GM18909 (cell line): ENCODE data around the gene FAM228A.

Source experiments
- ATAC-seq: cut with Tn5 transposase; IDR thresholded peaks from one replicate; pipeline ENCODE4 v1.9.1; 2021; ENCODE audit warnings: mild to moderate bottlenecking; ENCODE audit not compliant: unreplicated experiment, poor library complexity

FAM228A gene

DNA sequence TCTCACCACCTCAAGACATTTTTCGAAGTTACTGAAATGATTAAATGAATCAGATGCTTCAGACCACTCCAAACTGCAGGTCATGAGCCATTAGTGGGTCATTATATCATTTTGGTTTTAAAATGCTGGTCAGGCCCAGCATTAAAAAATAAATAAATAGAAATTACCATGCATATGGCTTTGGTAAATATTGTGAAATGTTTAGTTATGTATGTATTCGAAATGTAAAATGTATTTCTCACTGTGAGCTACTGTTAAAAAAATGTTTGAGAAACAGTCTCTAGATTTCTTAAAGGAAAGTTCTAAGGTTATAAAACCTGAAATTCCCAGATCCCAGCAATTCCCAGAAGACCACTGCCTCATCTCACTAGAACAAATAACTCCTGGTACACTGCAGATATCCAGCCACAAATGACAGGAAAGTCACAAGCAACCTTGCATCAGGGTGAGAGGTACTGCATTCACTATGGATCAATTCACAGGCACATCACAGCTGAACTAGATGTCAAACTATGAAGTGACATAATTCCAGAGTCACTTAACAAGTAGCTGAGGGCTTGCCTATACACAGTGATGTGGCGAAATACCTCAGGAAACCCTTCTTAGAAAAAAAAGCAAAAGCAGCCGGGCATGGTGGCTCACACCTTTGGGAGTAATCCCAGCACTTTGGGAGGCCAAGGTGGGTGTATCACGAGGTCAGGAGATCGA is 46.6 kb downstream of the FAM228A start:
- no peak for ATAC-seq

GRCh38 chr2:24222946-24223345 is 48.1 kb downstream of the FAM228A start:
- ATAC-seq: no peak

DNA sequence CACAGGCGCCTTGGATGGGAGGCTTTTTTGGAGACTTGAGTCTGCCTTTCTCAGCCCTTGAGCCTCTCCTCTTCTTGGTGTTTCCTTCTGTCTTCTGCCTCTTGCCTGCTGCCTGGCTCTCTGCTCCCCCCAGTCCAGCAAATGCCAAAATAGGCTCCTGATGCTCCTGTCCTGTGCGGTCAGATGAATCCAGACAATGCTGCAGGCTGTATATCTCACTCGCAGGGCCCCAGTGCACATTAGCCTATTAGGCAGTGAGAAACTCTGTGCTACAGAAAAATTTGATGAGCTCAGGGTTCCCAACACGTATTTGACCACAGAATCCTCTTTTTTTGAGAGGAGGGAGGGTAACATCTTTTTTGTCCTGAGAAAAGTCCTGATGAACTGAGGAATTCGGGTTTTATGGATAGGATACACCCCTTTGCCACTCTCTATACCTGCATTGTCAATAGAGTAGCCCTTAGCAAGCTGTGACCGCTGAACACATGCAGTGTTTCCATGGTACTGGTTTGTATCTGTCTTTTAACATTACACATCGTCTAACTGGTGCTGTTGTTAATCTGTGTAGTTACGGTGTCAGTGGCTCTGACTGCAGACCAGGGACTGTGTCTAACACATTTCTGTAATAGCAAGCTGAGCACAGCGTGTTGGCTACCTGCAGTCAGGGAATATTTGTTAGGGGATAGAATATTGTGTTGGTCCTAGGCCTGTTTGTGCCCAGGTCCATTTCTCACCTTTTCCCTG is 50.8 kb downstream of the FAM228A start:
- ATAC-seq: no peak

DNA sequence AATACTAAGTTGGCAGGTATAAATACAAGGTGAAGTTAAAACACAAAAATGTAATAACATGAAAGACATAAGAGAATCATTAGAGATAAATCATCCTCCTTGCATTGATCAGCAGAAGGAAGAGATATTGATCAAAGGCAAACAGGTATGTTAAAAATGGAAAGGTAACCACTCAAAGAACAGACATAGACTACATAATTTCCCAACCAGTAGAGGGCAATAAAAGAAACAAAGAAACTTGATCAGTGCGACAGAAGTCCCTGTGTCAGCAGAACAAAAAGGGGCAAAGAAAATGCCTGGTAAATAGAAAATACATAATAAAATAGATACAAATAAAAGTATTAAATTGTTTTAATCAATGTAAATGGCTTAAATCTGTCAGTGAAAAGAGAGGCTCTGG is 53.6 kb downstream of the FAM228A start:
- ATAC-seq: no peak

- no peak for ATAC-seq
Observed at GRCh38 chr2:24231461-24231881, 56.6 kb downstream of the FAM228A start.

DNA sequence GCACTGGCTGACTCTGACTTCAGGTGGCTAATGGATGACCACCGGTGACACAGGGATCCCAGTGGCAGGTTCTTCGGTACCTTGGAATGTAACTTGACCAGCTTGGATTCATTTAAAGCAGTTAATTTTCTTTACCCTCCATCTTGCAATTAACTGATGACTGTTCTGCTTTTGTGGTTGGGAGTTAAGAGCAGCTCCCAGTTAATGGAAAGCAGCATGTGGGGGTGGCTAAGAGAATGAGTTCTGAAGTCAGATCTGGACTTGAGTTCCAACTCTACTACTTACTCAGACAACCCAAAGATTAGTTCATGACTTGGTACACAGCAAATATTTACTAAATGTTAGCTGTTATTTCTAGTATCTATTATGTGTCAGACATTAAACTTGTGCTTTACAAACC is 58.5 kb downstream of the FAM228A start:
- no peak for ATAC-seq

DNA sequence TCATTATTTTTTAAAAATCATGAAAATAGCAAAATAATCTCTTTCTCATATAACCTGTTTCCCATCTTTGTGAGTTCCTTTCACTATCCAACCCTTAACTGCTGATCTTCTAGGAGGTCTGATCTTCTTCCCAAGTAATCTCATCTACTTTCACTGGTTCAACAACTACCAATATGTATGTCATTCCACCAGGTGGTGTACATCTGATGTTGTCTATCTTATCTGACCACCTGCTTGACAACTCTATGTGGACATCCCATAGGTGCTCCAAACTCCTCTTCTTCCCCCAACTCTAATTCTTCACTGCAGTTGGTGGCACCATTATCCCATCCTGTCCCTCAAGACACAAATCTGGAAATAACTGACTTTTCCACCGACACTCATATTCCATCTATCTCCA is 62.5 kb downstream of the FAM228A start:
- ATAC-seq: no peak

DNA sequence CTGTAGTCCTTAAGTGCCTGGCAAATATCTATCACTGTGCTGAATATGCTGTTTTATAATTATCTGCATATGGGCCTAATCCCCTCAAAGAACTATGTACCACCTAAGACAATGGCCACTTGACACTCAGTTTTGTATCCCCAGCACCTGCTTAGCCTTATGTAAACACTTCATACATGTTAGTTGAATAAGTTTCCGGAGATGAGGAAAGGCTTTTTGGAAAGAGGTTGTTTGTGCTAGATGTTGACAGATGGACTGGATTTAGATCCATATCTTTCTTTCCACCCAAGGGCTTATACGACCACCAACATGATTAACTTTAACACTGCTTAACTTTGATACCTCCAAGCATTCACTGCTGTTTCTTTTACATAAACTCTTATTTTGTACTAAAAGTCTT is 63.3 kb downstream of the FAM228A start:
- ATAC-seq: no peak

- ATAC-seq: no peak
Observed at GRCh38 chr2:24239553-24239952, 64.7 kb downstream of the FAM228A start.
